A673 (cell line): Measurements from ENCODE around the gene CCDC74B.
"Not testable (repeated sequence)": the region's sequence is repeated elsewhere in the genome, so short reads cannot be mapped to it uniquely, and the experiment has no call there.

Experiments
- CTCF ChIP-seq: fragments of 300-800, 200-600 bp; sonication (generic); conservative IDR thresholded peaks from 2 replicates; pipeline ENCODE4 v1.5.1; 2017; ENCODE audit warnings: low read depth, mild to moderate bottlenecking, antibody characterized with exemption, low read length, moderate library complexity, mixed read lengths
- EZH2 ChIP-seq: fragments of 200-600 bp; sonication (generic); IDR thresholded peaks from 2 replicates; pipeline ENCODE4 v1.6.1; 2017; ENCODE audit warnings: borderline replicate concordance, low read depth, mild to moderate bottlenecking, mixed read lengths, antibody characterized with exemption, low read length; ENCODE audit not compliant: poor library complexity, severe bottlenecking

DNA sequence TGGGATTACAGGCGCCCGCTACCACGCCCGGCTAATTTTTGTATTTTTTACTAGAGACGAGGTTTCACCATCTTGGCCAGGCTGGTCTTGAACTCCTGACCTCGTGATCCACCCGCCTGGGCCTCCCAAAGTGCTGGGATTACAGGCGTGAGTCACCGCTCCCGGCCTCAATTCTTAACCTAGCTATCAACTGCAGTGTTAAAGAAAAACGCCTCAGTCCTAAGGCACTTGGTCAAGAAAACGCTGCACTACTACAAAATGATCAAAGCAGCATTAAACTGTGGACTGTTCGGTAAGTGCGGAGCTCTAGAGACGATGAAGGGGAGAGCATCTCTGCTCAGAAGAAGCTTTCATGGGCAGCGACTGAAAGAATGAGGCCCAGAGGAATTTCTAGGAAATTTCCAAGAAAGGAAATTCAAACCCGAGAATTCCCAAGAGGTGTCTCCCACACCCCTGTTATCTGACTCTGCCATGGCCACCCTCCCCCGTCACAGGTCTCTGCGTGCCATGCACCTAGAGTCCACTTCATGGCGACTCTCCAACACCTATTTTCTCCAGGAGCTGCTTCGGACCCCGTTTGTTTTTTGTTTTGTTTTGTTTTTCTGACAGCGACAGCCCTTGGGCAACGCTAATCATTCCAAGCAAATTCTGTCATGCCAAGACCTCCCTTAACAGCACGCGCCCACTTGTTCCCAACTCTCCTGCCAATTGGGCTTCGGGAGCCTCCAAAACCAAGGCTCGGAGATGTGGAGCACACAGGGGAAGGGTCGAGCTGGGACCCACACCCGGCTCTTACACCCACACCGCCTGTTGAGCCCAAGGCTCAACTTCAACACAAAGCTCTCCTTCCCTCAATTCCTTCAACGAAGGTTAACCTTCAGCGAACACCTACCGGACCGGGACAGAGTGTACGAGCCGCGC is 35.8 kb upstream of the CCDC74B start:
- not testable (repeated sequence) for TF ChIP-seq CTCF, EZH2
